Amygdala (tissue), 56 donors: ENCODE data around the gene TGFB3.
A peak's percentile ranks its signal among the peaks of the same experiment; 100 is the strongest.
"Not testable (repeated sequence)": the region's sequence is repeated elsewhere in the genome, so short reads cannot be mapped to it uniquely, and the experiment has no call there.

Experiments used
- DNase-seq, 56 donors: peaks; one replicate each; lab custom pipeline; 2025; lab: John Stamatoyannopoulos, UW

Gene TGFB3

GRCh38 chr14:75981426-75982265 lies at the start of gene TGFB3:
Gene TGFB3, minus strand, starts transcription at chr14:75981995. Its CDS starts 1,102 bp downstream, at chr14:75980893.
- DNase-seq = peak in 44 of 56 donors; percentile 26 to 87 (median 68)

GRCh38 chr14:76024211-76024907 lies 42.6 kb upstream of the TGFB3 start:
- no peak for DNase-seq

- DNase-seq = no peak
These were observed 42.0 kb upstream of the TGFB3 start for GRCh38 chr14:76023757-76024156.

GRCh38 chr14:76022991-76023390 lies 41.2 kb upstream of the TGFB3 start:
- no peak for DNase-seq

- no peak for DNase-seq
These were observed 37.9 kb upstream of the TGFB3 start for GRCh38 chr14:76019676-76020075.

DNA sequence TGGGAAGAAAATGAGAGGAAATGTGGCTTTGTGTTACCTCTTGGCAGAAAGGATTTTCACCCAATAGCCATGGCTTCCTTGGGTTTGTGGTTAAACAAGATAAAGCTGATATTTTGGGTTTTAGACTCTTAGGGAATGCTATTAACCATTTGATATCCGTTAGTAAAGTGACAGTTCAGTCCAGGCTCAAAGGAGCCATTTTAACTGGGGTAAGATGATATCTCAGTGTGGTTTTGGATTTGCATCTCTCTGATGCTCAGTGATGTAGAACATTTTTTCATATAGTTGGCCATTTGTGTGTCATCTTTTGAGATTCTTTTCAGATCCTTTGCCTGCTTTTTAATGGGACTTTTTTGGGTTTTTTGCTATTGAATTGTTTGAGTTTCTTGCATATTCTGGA lies 33.9 kb upstream of the TGFB3 start:
- no peak for DNase-seq

DNA sequence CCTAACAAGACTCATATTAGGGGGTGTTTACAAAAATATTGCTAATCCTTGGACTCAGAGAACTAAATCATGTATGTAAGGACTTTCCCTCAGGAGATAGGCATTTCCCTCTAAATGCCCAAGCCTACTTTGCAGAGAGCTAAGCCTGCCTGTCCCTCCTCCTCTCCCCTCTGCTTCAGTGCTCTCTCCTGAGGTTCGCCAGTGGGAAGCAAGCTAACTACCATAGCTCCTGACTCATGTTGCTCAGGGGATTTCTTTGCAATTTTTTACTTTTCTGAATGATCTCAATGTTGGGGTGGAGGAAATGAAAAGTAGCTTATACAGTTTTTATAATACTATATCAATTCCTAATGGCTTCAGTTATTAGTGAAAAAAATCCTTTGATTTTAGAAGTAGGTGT lies 33.4 kb upstream of the TGFB3 start:
- DNase-seq = no peak

DNA sequence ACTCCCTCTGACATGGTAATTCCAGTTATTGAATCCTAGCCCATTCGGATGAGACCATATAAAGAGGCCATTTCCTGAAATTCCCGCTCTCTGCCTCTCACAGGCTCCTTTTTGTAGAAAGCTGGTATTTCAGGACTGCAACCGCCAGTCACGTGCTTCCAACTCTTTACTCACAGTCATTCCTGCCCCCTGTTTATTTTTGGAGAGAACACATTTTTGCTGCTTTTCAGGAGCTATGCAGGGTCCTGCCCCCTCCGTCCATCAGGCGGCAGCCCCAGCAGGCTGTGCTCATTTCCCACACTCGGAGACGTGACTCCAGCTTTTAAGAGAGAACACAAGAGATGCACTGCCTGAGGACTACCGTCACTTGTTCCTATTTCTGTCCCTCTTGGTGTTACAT lies 30.6 kb upstream of the TGFB3 start:
- DNase-seq = peak in 4 of 56 donors; percentile 5 to 19 (median 7)

- no peak for DNase-seq
These were observed 30.1 kb upstream of the TGFB3 start for GRCh38 chr14:76011930-76012329.

GRCh38 chr14:76009627-76010026 lies 27.8 kb upstream of the TGFB3 start:
- DNase-seq = not testable (repeated sequence)

DNA sequence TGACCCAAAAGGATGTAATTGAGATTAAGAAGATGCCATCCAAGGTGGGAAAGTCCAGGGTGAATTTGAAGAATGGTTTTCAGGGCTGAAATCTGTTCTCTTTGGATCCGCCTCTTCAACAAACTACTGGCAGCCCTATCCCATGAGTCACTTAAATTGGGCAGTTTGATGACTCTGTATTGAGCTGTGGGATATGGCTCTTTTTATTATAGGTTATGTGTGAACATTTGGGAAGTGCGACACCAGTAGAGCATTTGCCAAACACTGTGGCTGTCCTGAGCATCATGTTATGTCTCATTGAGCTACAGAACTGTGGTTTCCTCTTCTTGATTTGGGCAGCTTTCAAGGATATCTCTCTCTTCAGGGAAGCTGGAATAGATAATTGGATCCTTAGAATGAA lies 26.1 kb upstream of the TGFB3 start:
- no peak for DNase-seq

DNA sequence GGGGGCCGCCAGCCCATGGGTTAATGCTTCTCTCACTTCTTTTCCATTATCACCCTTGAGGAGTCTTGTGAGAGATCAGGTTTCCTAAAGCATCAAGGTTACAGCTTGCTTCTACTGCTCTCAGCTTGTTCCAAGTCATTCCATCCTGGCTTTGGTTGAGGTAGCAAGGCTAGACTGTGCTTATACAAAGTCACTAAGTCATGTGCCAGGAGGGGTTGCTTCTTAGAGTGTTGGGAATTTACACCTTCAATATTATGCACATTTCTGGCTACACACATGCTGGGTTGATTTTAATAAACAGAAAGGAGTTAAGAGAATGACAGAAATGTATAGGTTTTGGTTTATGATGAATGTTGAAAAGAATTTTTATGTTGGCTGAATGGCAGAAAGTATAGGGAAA lies 25.6 kb upstream of the TGFB3 start:
- no peak for DNase-seq

DNA sequence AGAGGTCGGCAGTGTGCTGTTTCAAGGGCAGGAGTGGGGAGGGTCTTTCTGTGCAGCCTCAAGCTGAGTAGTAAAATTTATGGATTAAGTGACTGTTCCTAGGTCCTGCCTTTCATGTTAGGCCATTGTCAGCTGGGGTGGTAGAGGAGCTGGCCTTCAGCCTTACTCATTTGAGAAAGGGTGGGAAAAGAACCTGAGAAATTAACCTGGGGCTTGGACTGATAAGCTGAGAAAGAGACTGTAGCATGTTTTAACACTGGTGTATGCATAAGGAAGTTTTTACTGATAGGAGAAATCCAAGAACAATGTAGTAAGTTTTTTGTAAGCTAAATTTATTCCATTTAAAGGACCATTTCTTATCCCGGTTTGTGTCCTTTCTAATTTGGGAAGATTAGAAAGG lies 24.5 kb upstream of the TGFB3 start:
- no peak for DNase-seq

DNA sequence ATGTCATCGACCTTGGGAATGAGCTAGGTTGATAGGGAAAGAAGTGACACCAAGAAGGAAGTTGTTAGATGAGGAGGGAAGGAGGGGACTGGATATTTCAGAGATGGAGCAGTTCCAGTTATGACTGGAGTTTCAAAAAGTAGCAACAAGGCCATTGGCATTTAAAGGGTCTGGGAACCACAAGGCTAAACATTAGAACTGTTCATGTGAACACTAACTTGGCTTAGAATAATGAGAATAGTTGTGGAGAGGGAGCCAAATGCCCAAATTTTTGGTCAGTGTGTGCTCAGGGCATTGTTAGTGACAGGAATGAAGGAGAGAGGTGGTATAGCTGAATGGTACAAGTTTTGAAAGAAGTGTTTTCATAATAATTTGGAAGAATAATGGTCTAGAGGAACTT lies 20.6 kb upstream of the TGFB3 start:
- no peak for DNase-seq

DNA sequence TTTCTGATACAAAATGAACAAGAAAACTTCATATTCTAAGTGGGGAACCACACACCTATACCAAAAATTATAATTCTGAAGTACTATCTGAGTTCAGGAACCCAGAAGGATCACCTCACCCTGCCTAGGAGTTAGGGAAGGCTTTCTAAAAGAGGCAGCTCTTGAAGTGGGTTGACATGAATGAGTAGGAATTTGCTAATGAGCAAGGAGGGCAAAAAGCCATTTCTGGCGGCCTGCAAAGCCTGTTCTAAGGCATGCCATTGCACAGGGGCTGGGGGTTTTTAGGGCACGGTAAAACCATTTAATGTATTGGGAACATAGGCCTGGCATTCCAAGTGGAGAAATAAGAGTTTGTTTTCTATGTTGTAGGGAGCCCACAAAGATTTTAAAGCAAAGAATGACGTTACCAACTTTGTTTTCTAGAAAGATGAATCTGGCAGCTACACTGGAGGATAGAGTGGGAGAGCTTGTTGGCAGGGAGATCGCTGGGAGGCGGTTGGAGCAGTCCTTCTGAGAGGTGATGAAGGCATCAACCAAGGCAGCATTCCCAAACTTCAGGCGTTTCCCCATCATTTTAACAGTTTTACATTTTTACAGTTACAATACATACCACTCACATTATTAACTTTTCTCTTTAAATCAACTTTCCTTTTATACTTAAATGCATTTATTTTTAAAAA lies 17.9 kb upstream of the TGFB3 start:
- peak in 6 of 56 donors; percentile 16 to 30 (median 24) for DNase-seq

GRCh38 chr14:75996488-75996887 lies 14.7 kb upstream of the TGFB3 start:
- no peak for DNase-seq

- no peak for DNase-seq
These were observed 13.7 kb upstream of the TGFB3 start for GRCh38 chr14:75995372-75996041.

- DNase-seq = no peak
These were observed 11.8 kb upstream of the TGFB3 start for GRCh38 chr14:75993567-75994041.

- DNase-seq = peak in 7 of 56 donors; percentile 13 to 32 (median 26)
These were observed 10.0 kb upstream of the TGFB3 start for GRCh38 chr14:75991753-75992152.

GRCh38 chr14:75990297-75990696 lies 8.5 kb upstream of the TGFB3 start:
- no peak for DNase-seq

- DNase-seq = no peak
These were observed 7.3 kb upstream of the TGFB3 start for GRCh38 chr14:75989134-75989533.
